ENCODE results near the gene AMOTL2.

The AMOTL2 gene

GRCh38 chr3:134378384-134378783, 4.1 kb upstream of the AMOTL2 start:
- no peak for DNase-seq

- DNase-seq: no peak
Measured at GRCh38 chr3:134377896-134378295, 3.6 kb upstream of the AMOTL2 start.

GRCh38 chr3:134376786-134377426, 2.7 kb upstream of the AMOTL2 start:
- DNase-seq: no peak

- DNase-seq: no peak
Measured at GRCh38 chr3:134376385-134376765, 2.1 kb upstream of the AMOTL2 start.

- no peak for DNase-seq
Measured at GRCh38 chr3:134375582-134376384, 1.5 kb upstream of the AMOTL2 start.

- DNase-seq: peak in 1 of 2 experiments; percentile 82
Measured at GRCh38 chr3:134374791-134375581, 739 bp upstream of the AMOTL2 start.

GRCh38 chr3:134373271-134374104, 759 bp downstream of the AMOTL2 start:
- peak; percentile 36 to 70 for DNase-seq

- DNase-seq: no peak
Measured at GRCh38 chr3:134372396-134373270, 1.6 kb downstream of the AMOTL2 start.

- DNase-seq: no peak
Measured at GRCh38 chr3:134371542-134372324, 2.5 kb downstream of the AMOTL2 start.

- no peak for DNase-seq
Measured at GRCh38 chr3:134370611-134371531, 3.4 kb downstream of the AMOTL2 start.

GRCh38 chr3:134369861-134370596, 4.2 kb downstream of the AMOTL2 start:
- no peak for DNase-seq

- no peak for DNase-seq
Measured at GRCh38 chr3:134369231-134369741, 5.0 kb downstream of the AMOTL2 start.

- no peak for DNase-seq
Measured at GRCh38 chr3:134368751-134369105, 5.5 kb downstream of the AMOTL2 start.

GRCh38 chr3:134367869-134368750, 6.1 kb downstream of the AMOTL2 start:
- no peak for DNase-seq

GRCh38 chr3:134366928-134367811, 7.1 kb downstream of the AMOTL2 start:
- no peak for DNase-seq

- no peak for DNase-seq
Measured at GRCh38 chr3:134366221-134366927, 7.9 kb downstream of the AMOTL2 start.

All from SW 1271 (cell line).